Measurements from ENCODE around the gene IQGAP2.
A peak's percentile ranks its signal among the peaks of the same experiment; 100 is the strongest.
"Not testable (repeated sequence)": the region's sequence is repeated elsewhere in the genome, so short reads cannot be mapped to it uniquely, and the experiment has no call there.

The IQGAP2 gene

DNA sequence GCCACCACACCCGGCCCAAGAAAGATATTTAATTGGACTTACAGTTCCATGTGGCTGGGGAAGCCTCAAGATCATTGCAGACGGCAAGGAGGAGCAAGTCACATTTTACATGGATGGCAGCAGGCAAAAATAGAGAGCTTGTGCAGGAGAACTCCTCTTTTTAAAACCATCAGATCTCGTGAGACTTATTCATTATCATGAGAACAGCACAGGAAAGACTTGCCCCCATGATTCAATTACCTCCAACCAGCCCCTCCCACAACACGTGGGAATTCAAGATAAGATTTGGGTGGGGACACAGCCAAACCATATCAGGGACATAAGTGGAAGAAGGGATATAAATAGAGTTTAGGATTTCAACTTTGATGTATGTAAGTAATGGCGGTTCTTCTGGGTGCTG, 115.2 kb downstream of the IQGAP2 start:
- not testable (repeated sequence) for DNase-seq

GRCh38 chr5:76521240-76521758, 118.2 kb downstream of the IQGAP2 start:
- peak; percentile 88 for DNase-seq

- DNase-seq = no peak
Observed at GRCh38 chr5:76522103-76522935, 119.2 kb downstream of the IQGAP2 start.

- peak; percentile 66 for DNase-seq
Observed at GRCh38 chr5:76524101-76524835, 121.2 kb downstream of the IQGAP2 start.

GRCh38 chr5:76524868-76525267, 121.8 kb downstream of the IQGAP2 start:
- DNase-seq = peak; percentile 77

GRCh38 chr5:76525956-76526355, 122.9 kb downstream of the IQGAP2 start:
- DNase-seq = no peak

GRCh38 chr5:76526950-76527583, 124.0 kb downstream of the IQGAP2 start:
- peak; percentile 48 for DNase-seq

- peak; percentile 45 for DNase-seq
Observed at GRCh38 chr5:76527685-76528161, 124.6 kb downstream of the IQGAP2 start.

DNA sequence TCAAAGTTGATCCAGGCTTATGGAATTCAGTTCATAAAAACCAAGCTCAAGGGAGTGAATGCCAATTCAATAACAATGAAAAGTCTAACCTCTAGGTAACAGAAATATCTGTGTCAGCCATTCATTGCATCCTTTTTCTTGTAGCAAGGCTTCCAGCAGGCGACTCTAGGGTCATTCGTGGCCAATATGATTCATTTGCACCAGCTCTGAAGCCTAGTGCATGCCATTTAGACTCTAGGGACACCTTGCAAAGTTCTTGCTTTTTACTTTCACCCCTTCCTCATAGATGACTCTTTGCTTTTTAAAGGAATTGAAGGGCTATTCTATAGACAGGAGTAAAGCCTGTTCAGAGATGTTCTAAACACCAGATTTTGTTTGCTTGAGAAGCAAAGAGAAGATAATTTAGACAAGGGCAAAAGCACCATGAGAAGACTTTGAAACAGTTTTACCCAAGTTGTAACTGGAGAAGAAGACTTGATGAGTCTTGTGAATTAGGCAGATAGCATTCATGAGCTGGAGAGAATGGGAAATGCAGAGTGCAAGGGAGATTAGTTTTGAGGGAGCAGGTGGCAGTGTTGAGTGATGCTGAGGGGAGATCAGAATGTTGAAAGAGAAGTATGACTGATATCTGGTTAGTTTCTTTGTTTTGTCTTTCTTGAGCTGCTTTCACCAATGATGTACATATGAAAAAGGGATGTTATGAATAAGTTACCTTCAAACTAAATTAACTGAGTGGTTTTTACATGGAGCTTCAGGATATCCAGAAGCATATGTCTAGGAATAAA, 125.7 kb downstream of the IQGAP2 start:
- DNase-seq = no peak

DNA sequence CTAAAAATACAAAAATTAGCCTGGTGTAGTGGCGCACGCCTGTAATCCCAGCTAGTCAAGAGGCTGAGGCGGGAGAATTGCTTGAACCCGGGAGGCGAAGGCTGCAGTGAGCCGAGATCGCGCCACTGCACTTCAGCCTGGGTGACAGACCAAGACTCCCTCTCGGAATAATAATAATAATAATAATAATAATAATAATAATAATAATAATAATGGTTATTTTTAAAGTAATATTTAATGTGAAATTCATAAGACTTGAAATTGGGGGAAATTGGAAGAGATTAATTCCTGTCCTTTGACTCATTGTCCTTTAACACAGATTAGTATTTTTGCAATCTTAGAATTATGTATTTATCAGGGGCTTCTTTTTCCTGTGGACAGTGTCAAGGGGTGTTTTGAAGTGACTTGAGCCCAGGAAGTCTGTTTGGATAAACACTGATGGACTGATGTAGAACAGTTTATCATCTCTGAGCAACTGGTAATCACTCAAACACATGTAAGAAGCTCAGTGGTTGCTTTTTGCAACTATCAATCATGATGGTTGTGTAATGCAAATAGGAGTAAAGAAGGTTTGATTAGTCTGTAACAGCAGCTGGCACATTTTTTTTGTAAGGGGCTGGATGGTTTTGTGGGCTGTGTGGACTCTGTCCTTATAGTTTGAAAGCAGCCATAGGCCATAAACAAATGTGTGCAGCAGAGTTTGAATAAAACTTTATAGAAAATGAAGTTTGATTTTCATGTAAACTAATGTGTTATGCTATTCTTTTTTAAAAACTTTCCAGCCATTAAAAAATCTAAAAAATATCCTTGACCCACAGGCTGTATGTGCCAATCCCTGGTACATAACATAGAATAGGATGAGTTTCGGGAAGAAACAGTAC, 126.6 kb downstream of the IQGAP2 start:
- no peak for DNase-seq

GRCh38 chr5:76532052-76532451, 129.0 kb downstream of the IQGAP2 start:
- DNase-seq = no peak

DNA sequence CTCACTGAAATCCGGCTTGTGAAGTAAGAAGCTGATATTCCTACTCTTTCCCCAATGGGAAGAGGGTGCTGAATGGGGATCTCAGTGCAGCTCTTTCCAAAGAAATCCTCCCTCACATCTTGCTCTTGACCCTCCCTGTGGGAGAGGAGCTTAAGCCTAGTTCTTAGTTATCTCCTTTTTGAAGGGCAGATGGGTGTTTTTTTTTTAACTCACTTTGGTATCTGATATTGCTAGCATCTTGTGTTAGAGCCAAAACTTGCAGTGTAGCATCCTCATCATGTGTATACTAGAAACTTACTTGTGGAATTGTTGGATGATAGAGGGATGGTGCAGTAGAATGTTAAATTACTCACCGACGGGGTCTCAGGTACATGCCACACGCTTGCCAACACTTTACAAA, 129.9 kb downstream of the IQGAP2 start:
- DNase-seq = no peak

DNA sequence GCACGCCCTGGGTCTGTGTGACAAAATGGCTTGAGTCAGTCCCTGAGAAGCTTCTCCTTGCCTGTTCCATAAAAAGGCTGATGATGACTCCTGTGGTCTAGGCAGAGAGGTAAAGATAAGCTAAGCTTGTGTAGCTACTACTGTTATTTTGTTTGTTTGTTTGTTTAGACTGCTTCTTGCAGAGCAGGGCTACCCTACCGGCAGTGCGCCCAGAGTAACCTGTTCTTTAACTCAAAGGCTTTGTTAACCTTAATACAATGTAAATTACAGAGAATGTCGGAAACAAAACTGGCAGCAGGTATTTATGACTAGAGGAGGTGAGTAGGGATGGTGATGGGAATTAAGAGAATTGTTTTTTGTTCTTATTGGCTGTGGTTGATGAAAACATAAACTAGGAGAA, 132.5 kb downstream of the IQGAP2 start:
- DNase-seq = no peak

- DNase-seq = no peak
Observed at GRCh38 chr5:76537073-76537543, 134.0 kb downstream of the IQGAP2 start.

DNA sequence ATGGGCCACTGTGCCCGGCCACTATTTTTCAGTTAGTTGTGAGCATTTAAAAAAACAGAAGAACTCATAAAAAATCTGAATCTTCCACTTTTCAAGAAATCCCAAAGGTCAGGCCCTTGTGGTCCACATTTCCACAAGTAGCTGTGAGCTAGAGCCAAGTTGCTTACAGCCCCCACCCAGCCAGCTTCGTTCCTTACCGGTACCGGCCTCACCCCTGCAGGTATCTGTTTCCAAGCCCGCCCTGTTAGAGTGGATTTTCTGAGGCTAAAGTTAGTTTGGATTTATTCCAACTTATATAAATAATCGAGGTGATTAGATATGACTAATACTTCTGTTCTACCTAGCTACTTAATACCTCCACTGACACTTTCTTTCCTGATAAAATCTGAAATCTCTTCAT, 139.2 kb downstream of the IQGAP2 start:
- DNase-seq = no peak

GRCh38 chr5:76542887-76543690, 140.0 kb downstream of the IQGAP2 start:
- DNase-seq = peak; percentile 34

DNA sequence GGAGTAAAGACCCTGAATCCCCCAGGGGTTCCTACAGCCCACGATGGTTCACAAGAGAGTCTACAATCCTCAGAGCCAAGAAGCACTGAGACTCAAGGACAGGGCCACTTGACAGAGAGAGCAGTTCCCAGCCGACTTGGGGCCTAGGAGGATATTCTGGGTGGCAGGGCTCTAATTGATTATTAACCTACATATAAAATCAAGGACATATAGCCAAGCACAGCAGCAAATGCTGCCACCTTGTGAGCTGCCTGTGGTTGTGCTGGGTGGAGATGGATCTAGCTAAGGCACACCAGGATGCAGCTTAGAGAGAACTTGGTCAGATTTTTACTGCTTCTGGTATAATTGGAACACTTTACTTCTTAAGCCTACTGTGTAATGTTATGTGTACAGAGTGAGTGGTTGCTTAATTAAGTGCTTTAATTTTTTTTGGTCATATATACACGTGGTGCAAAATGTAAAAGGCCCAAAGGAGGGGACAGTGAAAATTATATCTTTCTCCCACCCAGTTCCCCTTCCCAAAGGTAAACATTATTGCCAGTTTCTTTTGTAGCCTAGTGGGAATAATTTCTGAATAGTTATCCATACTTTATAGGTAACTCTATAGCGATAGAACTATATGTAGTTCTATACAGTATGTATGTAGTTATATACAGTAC, 141.3 kb downstream of the IQGAP2 start:
- DNase-seq = peak; percentile 50

- no peak for DNase-seq
Observed at GRCh38 chr5:76545184-76545583, 142.1 kb downstream of the IQGAP2 start.

DNA sequence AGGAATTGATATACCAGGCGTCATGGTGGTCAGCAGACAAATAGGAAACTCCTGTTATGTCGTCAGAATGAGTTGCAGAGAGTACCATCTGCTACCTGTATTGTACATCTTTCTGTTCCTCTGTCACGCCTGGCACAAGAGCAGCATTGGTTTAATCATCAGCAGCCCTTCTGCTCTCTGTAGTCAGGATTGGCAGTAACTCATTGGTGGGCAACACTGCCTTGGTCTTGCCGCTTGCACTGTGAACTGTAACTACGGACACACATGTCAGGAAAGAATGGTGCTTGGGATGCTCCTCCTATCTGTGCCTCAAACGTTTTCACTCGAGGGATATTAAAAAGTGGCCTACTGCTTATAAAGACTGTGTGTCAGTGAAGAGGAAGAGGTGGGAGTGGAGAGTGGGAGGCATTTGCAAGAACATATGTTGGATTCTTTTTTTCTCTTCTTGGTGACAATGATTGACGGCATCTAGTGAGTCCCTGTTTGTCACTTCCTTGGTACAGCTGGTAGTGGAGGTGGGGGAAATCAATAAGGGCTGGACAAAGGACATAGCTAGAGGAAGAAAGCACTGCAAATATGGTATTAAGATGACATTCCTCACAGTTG, 143.5 kb downstream of the IQGAP2 start:
- DNase-seq = no peak

Data from fibroblast of upper back skin (primary cell).